H9 (cell line): Measurements from ENCODE around the gene SLC39A8. TPM values are rescaled to one million over a fixed set of nuclear protein-coding genes. Genes with fewer than 3 reads are reported as not detected.

Experiments used
- DNase-seq: peaks from one replicate; pipeline ENCODE4 v3.0.0-alpha.2; 2017
- H2AFZ ChIP-seq: one replicate; pipeline ENCODE4 v1.6.1; 2013; ENCODE audit warnings: mild to moderate bottlenecking, low read length, control low read depth, moderate library complexity
- H2AK5ac ChIP-seq: 2 replicates; pipeline ENCODE4 v1.6.1; 2013; ENCODE audit warnings: low read length, control low read depth, mixed read lengths; ENCODE audit not compliant: insufficient read length
- H2BK120ac ChIP-seq: one replicate; pipeline ENCODE4 v1.6.1; 2013; ENCODE audit warnings: low read depth, mild to moderate bottlenecking, low read length, control low read depth, inconsistent platforms; ENCODE audit not compliant: poor library complexity, severe bottlenecking
- H2BK12ac ChIP-seq: 2 replicates; pipeline ENCODE4 v1.6.1; 2013; ENCODE audit warnings: low read length, control low read depth, mixed read lengths, low read depth; ENCODE audit not compliant: insufficient read length
- H2BK15ac ChIP-seq: 2 replicates; pipeline ENCODE4 v1.6.1; 2013; ENCODE audit warnings: low read depth, low read length, control low read depth
- H2BK20ac ChIP-seq: one replicate; pipeline ENCODE4 v1.6.1; 2013; ENCODE audit warnings: low read depth, mild to moderate bottlenecking, low read length, control low read depth, inconsistent platforms; ENCODE audit not compliant: poor library complexity, severe bottlenecking
- H2BK5ac ChIP-seq: 2 replicates; pipeline ENCODE4 v1.6.1; 2013; ENCODE audit warnings: low read length, control low read depth, mixed read lengths; ENCODE audit not compliant: insufficient read length
- H3K14ac ChIP-seq: 2 replicates; pipeline ENCODE4 v1.6.1; 2013; ENCODE audit warnings: low read length, control low read depth; ENCODE audit not compliant: insufficient read depth
- H3K18ac ChIP-seq: 2 replicates; pipeline ENCODE4 v1.6.1; 2013; ENCODE audit warnings: low read depth, mild to moderate bottlenecking, mixed read lengths, low read length, control low read depth; ENCODE audit not compliant: insufficient read length
- H3K23ac ChIP-seq: 2 replicates; pipeline ENCODE4 v1.6.1; 2013; ENCODE audit warnings: low read length, control low read depth, mixed read lengths, low read depth; ENCODE audit not compliant: insufficient read length
- H3K23me2 ChIP-seq: 2 replicates; pipeline ENCODE4 v1.6.1; 2013; ENCODE audit warnings: low read depth, mild to moderate bottlenecking, mixed read lengths, low read length, control low read depth; ENCODE audit not compliant: insufficient read length, poor library complexity, severe bottlenecking
- H3K27ac ChIP-seq: 2 replicates; pipeline ENCODE4 v1.5.1; 2013; ENCODE audit warnings: low read length, control low read depth, mixed read lengths, low read depth; ENCODE audit not compliant: insufficient read length
- H3K27me3 ChIP-seq: 2 replicates; pipeline ENCODE4 v1.6.1; 2013; ENCODE audit warnings: low read length, control low read depth, inconsistent platforms; ENCODE audit not compliant: insufficient read depth
- H3K4ac ChIP-seq: 2 replicates; pipeline ENCODE4 v1.6.1; 2013; ENCODE audit warnings: low read depth, mild to moderate bottlenecking, control low read depth, inconsistent platforms, low read length, moderate library complexity
- H3K4me1 ChIP-seq: 2 replicates; pipeline ENCODE4 v1.6.1; 2013; ENCODE audit warnings: low read length, control low read depth, inconsistent platforms; ENCODE audit not compliant: insufficient read depth
- H3K4me2 ChIP-seq: 2 replicates; pipeline ENCODE4 v1.6.1; 2013; ENCODE audit warnings: low read length, control low read depth, mixed read lengths; ENCODE audit not compliant: insufficient read length, insufficient read depth
- H3K56ac ChIP-seq: 2 replicates; pipeline ENCODE4 v1.6.1; 2013; ENCODE audit warnings: low read depth, mild to moderate bottlenecking, mixed read lengths, low read length, control low read depth; ENCODE audit not compliant: insufficient read length
- H3K79me1 ChIP-seq: 2 replicates; pipeline ENCODE4 v1.6.1; 2013; ENCODE audit warnings: low read depth, mild to moderate bottlenecking, moderate library complexity, low read length, control low read depth, inconsistent platforms; ENCODE audit not compliant: insufficient read depth, poor library complexity, severe bottlenecking
- H3K79me2 ChIP-seq: 2 replicates; pipeline ENCODE4 v1.6.1; 2013; ENCODE audit warnings: low read length, control low read depth, inconsistent platforms; ENCODE audit not compliant: insufficient read depth
- H3K9ac ChIP-seq: 2 replicates; pipeline ENCODE4 v1.6.1; 2013; ENCODE audit warnings: low read length, control low read depth, mixed read lengths; ENCODE audit not compliant: insufficient read length; ENCODE audit errors: extremely low read depth
- H3K9me3 ChIP-seq: one replicate; pipeline ENCODE4 v1.6.1; 2013; ENCODE audit warnings: low read depth, low read length, inconsistent platforms; ENCODE audit not compliant: control insufficient read depth
- H3T11ph ChIP-seq: one replicate; pipeline ENCODE4 v1.6.1; 2013; ENCODE audit warnings: mild to moderate bottlenecking, low read length, control low read depth, inconsistent platforms
- H4K20me1 ChIP-seq: one replicate; pipeline ENCODE4 v1.6.1; 2013; ENCODE audit not compliant: control insufficient read depth, insufficient read length, insufficient read depth
- H4K5ac ChIP-seq: 2 replicates; pipeline ENCODE4 v1.6.1; 2013; ENCODE audit warnings: low read depth, mild to moderate bottlenecking, mixed read lengths, low read length, control low read depth; ENCODE audit not compliant: insufficient read length
- H4K8ac ChIP-seq: replicated peaks from 2 replicates; pipeline ENCODE4 v1.6.1; 2013; ENCODE audit warnings: low read length, control low read depth, mixed read lengths, low read depth; ENCODE audit not compliant: insufficient read length
- H4K91ac ChIP-seq: 2 replicates; pipeline ENCODE4 v1.6.1; 2013; ENCODE audit warnings: low read depth, mild to moderate bottlenecking, moderate library complexity, mixed read lengths, low read length, control low read depth; ENCODE audit not compliant: insufficient read length
- H3K27ac Mint-ChIP-seq, 3 experiments: 2 replicates in 2 of 3; 3 replicates in 1 of 3; pipeline ENCODE4 v1.8.0; 2020 to 2021; ENCODE audit warnings: mixed read lengths in 3 of 3, mild to moderate bottlenecking in 1 of 3, moderate library complexity in 1 of 3
- H3K27me3 Mint-ChIP-seq: 2 replicates; pipeline ENCODE4 v1.8.0; 2021; ENCODE audit warnings: low read depth, mild to moderate bottlenecking, moderate library complexity, mixed read lengths
- H3K36me3 Mint-ChIP-seq, 3 experiments: 2 replicates in 2 of 3; 3 replicates in 1 of 3; pipeline ENCODE4 v1.8.0; 2020 to 2021; ENCODE audit warnings: low read depth in 3 of 3, mixed read lengths in 3 of 3; ENCODE audit not compliant: insufficient read depth in 1 of 3
- H3K4me1 Mint-ChIP-seq, 2 experiments: 2 replicates each; pipeline ENCODE4 v1.8.0; 2020; ENCODE audit warnings: mixed read lengths in 2 of 2
- H3K4me3 Mint-ChIP-seq, 2 experiments: 2 replicates in 1 of 2; 3 replicates in 1 of 2; pipeline ENCODE4 v1.8.0; 2020 to 2021; ENCODE audit warnings: mild to moderate bottlenecking in 2 of 2, mixed read lengths in 2 of 2, moderate library complexity in 1 of 2
- H3K9me3 Mint-ChIP-seq, 2 experiments: 2 replicates in 1 of 2; 3 replicates in 1 of 2; pipeline ENCODE4 v1.8.0; 2020; ENCODE audit warnings: mild to moderate bottlenecking in 2 of 2, mixed read lengths in 2 of 2, moderate library complexity in 1 of 2
- CTCF ChIP-seq: fragments of 200-600 bp; sonication (generic); conservative IDR thresholded peaks from 3 replicates; pipeline ENCODE4 v1.8.0; 2021; ENCODE audit warnings: antibody characterized with exemption, mild to moderate bottlenecking
- total RNA-seq: library from RNA; stranded (reverse); gene quantifications from 2 replicates; pipeline ENCODE4 v1.2.1, GENCODE V29; 2021

Gene SLC39A8
- total RNA-seq, 1 experiment from 2014 or later: 11.0 TPM

GRCh38 chr4:102230194-102230593 lies 115.1 kb downstream of the SLC39A8 start:
- H3K27ac ChIP-seq: no peak overlapping the region
- H3K36me3 Mint-ChIP-seq: peaks cover 6 to 22% (median 6%) of the 10 kb centered on the region in 3 experiments; a peak in 5 of 7 replicates
- H2BK120ac ChIP-seq: no peak overlapping the region
- H3K9ac ChIP-seq: no peak overlapping the region
- no peaks in the 10 kb centered on the region for H3K27me3 ChIP-seq
- no peaks in the 10 kb centered on the region for H4K20me1 ChIP-seq
- no peak overlapping the region for H2AK5ac ChIP-seq
- peaks cover 2% of the 10 kb centered on the region; the same call in 1 of the 2 replicates for H3K27me3 Mint-ChIP-seq
- peaks cover 6% of the 10 kb centered on the region for H3K9me3 ChIP-seq
- no peak overlapping the region for H3K14ac ChIP-seq
- no peaks in the 10 kb centered on the region for H3K79me2 ChIP-seq
- DNase-seq: no peak
- H3K18ac ChIP-seq: no peak overlapping the region
- no peaks in the 10 kb centered on the region for H3K23me2 ChIP-seq
- H4K8ac ChIP-seq: no peak overlapping the region
- H3K4me1 Mint-ChIP-seq: no peaks in the 10 kb centered on the region
- H3K4me2 ChIP-seq: no peak overlapping the region
- H2AFZ ChIP-seq: no peak overlapping the region
- no peak overlapping the region for H4K5ac ChIP-seq
- H3T11ph ChIP-seq: no peak overlapping the region
- H3K4me3 Mint-ChIP-seq: no peak overlapping the region
- no peak overlapping the region for H2BK20ac ChIP-seq
- H2BK15ac ChIP-seq: no peak overlapping the region
- no peak for TF ChIP-seq CTCF
- no peak overlapping the region for H2BK5ac ChIP-seq
- no peaks in the 10 kb centered on the region for H3K79me1 ChIP-seq
- no peaks in the 10 kb centered on the region for H3K4me1 ChIP-seq
- no peak overlapping the region for H3K23ac ChIP-seq
- H2BK12ac ChIP-seq: no peak overlapping the region
- no peak overlapping the region for H3K27ac Mint-ChIP-seq
- no peak overlapping the region for H4K91ac ChIP-seq
- no peak overlapping the region for H3K56ac ChIP-seq
- peaks cover 29 to 38% of the 10 kb centered on the region in 2 experiments for H3K9me3 Mint-ChIP-seq
- no peak overlapping the region for H3K4ac ChIP-seq
